ENCODE data around the gene NCSTN.

DNA sequence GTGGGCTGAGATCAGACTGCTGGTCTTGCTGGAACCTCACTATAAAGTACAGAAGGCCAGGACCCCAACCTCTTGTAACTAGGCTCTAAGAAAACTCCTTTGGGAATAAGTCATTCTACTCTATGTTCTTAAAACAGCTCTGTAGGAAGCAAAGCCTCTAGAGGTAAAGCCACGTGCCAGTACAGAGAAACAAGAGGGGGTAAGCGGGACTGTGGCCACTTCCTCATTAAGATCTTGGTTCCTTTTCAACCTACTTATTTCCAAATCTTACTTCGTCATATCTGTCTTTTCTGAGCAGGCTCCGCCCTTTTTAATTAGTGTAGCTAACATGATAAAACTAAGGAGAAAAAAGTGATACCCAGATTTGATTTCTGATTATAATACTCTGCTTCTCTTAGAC lies 3.8 kb downstream of the NCSTN start:
- TF ChIP-seq, protein P1, sequence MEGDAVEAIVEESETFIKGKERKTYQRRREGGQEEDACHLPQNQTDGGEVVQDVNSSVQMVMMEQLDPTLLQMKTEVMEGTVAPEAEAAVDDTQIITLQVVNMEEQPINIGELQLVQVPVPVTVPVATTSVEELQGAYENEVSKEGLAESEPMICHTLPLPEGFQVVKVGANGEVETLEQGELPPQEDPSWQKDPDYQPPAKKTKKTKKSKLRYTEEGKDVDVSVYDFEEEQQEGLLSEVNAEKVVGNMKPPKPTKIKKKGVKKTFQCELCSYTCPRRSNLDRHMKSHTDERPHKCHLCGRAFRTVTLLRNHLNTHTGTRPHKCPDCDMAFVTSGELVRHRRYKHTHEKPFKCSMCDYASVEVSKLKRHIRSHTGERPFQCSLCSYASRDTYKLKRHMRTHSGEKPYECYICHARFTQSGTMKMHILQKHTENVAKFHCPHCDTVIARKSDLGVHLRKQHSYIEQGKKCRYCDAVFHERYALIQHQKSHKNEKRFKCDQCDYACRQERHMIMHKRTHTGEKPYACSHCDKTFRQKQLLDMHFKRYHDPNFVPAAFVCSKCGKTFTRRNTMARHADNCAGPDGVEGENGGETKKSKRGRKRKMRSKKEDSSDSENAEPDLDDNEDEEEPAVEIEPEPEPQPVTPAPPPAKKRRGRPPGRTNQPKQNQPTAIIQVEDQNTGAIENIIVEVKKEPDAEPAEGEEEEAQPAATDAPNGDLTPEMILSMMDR (IDR thresholded peaks at IDR 0.05): no peak
- no peak for TF ChIP-seq POLR2A (IDR thresholded peaks at IDR 0.05)
